ENCODE data around the gene NFIC. TPM values are rescaled to one million over a fixed set of nuclear protein-coding genes. Genes with fewer than 3 reads are reported as not detected.
"Not testable (repeated sequence)": the region's sequence is repeated elsewhere in the genome, so short reads cannot be mapped to it uniquely, and the experiment has no call there.

Gene NFIC
- total RNA-seq, 1 donor from 2014 or later: 8.4 TPM

- peak overlapping the region; percentile 39 to 83 (median 74) for H3K9ac ChIP-seq (ENCODE audit: low read depth in 1 of 3, low read length in 3 of 3)
- H3K9me3 ChIP-seq (ENCODE audit: control insufficient read depth in 3 of 3, low read length in 3 of 3): no peaks in the 10 kb centered on the region
- no peaks in the 10 kb centered on the region for H3K27me3 ChIP-seq (ENCODE audit: control insufficient read depth in 3 of 3, insufficient read depth in 3 of 3, low read length in 3 of 3)
- peaks cover 31 to 45% (median 35%) of the 10 kb centered on the region in 3 donors for H3K4me1 ChIP-seq (ENCODE audit: control insufficient read depth in 3 of 3, insufficient read depth in 3 of 3, low read length in 3 of 3)
- peak overlapping the region; percentile 62 to 75 (median 66) for H3K4me3 ChIP-seq (ENCODE audit: low read length in 3 of 3)
- H3K36me3 ChIP-seq (ENCODE audit: control insufficient read depth in 3 of 3, insufficient read depth in 3 of 3, low read length in 3 of 3): peaks cover 30 to 39% (median 33%) of the 10 kb centered on the region in 3 donors
- peak overlapping the region; percentile 85 for H3K27ac ChIP-seq (ENCODE audit: low read depth, low read length)
Measured at GRCh38 chr19:3434630-3435553, 68.5 kb downstream of the NFIC start.

DNA sequence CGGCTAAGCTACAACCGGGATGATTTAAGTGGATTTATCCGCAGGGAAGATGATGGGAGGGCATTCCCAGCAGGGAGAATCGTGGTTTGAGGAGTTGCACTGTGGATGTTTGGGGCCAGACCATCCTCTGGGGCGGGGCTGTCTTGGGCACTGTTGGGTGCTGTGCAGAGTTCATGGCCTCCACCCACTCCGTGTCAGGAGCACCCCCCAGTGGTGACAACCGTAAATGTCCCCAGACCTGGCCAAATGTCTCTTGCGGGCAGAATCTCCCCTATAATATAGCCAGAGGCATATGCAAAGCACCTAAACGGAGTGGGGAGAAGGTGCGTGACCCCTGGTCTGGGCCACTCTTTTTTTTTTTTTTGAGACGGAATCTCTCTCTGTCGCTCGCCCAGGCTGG lies 73.7 kb downstream of the NFIC start:
- Histone ChIP-seq H3K4me3 (ENCODE audit: low read length in 3 of 3) (no peak overlapping the region), H3K4me1 (ENCODE audit: control insufficient read depth in 3 of 3, insufficient read depth in 3 of 3, low read length in 3 of 3) (peaks cover 34 to 48% (median 47%) of the 10 kb centered on the region in 3 donors), H3K9me3 (ENCODE audit: control insufficient read depth in 3 of 3, low read length in 3 of 3) (no peaks in the 10 kb centered on the region), H3K27me3 (ENCODE audit: control insufficient read depth in 3 of 3, insufficient read depth in 3 of 3, low read length in 3 of 3) (no peaks in the 10 kb centered on the region), H3K27ac (ENCODE audit: low read depth, low read length) (no peak overlapping the region), H3K36me3 (ENCODE audit: control insufficient read depth in 3 of 3, insufficient read depth in 3 of 3, low read length in 3 of 3) (peaks cover 19 to 31% (median 20%) of the 10 kb centered on the region in 3 donors), H3K9ac (ENCODE audit: low read depth in 1 of 3, low read length in 3 of 3) (peak overlapping the region in 1 of 3 donors; percentile 16)

GRCh38 chr19:3441089-3441985 lies 75.0 kb downstream of the NFIC start:
- Histone ChIP-seq H3K36me3 (ENCODE audit: control insufficient read depth in 3 of 3, insufficient read depth in 3 of 3, low read length in 3 of 3) (peaks cover 25 to 40% (median 29%) of the 10 kb centered on the region in 3 donors), H3K4me1 (ENCODE audit: control insufficient read depth in 3 of 3, insufficient read depth in 3 of 3, low read length in 3 of 3) (peaks cover 35 to 50% (median 48%) of the 10 kb centered on the region in 3 donors), H3K27me3 (ENCODE audit: control insufficient read depth in 3 of 3, insufficient read depth in 3 of 3, low read length in 3 of 3) (no peaks in the 10 kb centered on the region), H3K27ac (ENCODE audit: low read depth, low read length) (peak overlapping the region; percentile 40), H3K9ac (ENCODE audit: low read depth in 1 of 3, low read length in 3 of 3) (peak overlapping the region in 2 of 3 donors; percentile 38 to 70), H3K4me3 (ENCODE audit: low read length in 3 of 3) (no peak overlapping the region), H3K9me3 (ENCODE audit: control insufficient read depth in 3 of 3, low read length in 3 of 3) (no peaks in the 10 kb centered on the region)

GRCh38 chr19:3441986-3442329 lies 75.6 kb downstream of the NFIC start:
- H3K27me3 ChIP-seq (ENCODE audit: control insufficient read depth in 3 of 3, insufficient read depth in 3 of 3, low read length in 3 of 3): no peaks in the 10 kb centered on the region
- peak overlapping the region; percentile 40 for H3K27ac ChIP-seq (ENCODE audit: low read depth, low read length)

DNA sequence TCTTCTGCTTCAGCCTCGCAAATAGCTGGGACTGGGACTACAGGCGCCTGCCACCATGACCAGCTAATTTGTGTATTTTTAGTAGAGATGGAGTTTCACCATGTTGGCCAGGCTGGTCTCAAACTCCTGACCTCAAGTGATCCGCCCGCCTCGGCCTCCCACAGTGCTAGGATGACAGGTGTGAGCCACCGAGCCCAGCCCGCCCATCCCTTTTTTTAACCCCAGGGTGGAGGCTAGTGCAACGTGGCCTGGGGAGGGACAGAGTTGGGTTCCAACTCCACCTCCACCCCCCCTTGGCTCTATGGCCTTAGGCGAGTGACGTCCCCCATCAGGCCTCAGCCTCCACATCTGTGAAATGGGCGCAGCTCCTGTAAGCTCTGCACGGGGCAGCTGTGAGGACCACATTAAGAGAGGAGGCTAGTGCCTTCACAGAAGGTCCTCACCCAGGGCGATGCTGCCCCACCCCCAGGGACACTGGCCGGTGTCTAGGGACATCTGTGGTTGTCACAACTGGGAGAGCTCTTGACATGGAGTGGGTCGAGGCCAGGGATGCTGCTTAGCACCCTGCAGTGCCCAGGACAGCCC lies 76.2 kb downstream of the NFIC start:
- no peaks in the 10 kb centered on the region for H3K27me3 ChIP-seq (ENCODE audit: control insufficient read depth in 3 of 3, insufficient read depth in 3 of 3, low read length in 3 of 3)
- H3K9me3 ChIP-seq (ENCODE audit: control insufficient read depth in 3 of 3, low read length in 3 of 3): no peaks in the 10 kb centered on the region
- H3K4me3 ChIP-seq (ENCODE audit: low read length in 3 of 3): no peak overlapping the region
- peak overlapping the region; percentile 40 for H3K27ac ChIP-seq (ENCODE audit: low read depth, low read length)
- peaks cover 35 to 50% (median 48%) of the 10 kb centered on the region in 3 donors for H3K4me1 ChIP-seq (ENCODE audit: control insufficient read depth in 3 of 3, insufficient read depth in 3 of 3, low read length in 3 of 3)
- peak overlapping the region in 1 of 3 donors; percentile 70 for H3K9ac ChIP-seq (ENCODE audit: low read depth in 1 of 3, low read length in 3 of 3)
- H3K36me3 ChIP-seq (ENCODE audit: control insufficient read depth in 3 of 3, insufficient read depth in 3 of 3, low read length in 3 of 3): peaks cover 23 to 40% (median 26%) of the 10 kb centered on the region in 3 donors

More at GRCh38 chr19:3441986-3442329, 75.6 kb downstream of the NFIC start:
- no peak overlapping the region for H3K4me3 ChIP-seq (ENCODE audit: low read length in 3 of 3)
- peaks cover 23 to 40% (median 26%) of the 10 kb centered on the region in 3 donors for H3K36me3 ChIP-seq (ENCODE audit: control insufficient read depth in 3 of 3, insufficient read depth in 3 of 3, low read length in 3 of 3)
- peaks cover 35 to 50% (median 48%) of the 10 kb centered on the region in 3 donors for H3K4me1 ChIP-seq (ENCODE audit: control insufficient read depth in 3 of 3, insufficient read depth in 3 of 3, low read length in 3 of 3)
- peak overlapping the region in 2 of 3 donors; percentile 38 to 70 for H3K9ac ChIP-seq (ENCODE audit: low read depth in 1 of 3, low read length in 3 of 3)
- H3K9me3 ChIP-seq (ENCODE audit: control insufficient read depth in 3 of 3, low read length in 3 of 3): no peaks in the 10 kb centered on the region

DNA sequence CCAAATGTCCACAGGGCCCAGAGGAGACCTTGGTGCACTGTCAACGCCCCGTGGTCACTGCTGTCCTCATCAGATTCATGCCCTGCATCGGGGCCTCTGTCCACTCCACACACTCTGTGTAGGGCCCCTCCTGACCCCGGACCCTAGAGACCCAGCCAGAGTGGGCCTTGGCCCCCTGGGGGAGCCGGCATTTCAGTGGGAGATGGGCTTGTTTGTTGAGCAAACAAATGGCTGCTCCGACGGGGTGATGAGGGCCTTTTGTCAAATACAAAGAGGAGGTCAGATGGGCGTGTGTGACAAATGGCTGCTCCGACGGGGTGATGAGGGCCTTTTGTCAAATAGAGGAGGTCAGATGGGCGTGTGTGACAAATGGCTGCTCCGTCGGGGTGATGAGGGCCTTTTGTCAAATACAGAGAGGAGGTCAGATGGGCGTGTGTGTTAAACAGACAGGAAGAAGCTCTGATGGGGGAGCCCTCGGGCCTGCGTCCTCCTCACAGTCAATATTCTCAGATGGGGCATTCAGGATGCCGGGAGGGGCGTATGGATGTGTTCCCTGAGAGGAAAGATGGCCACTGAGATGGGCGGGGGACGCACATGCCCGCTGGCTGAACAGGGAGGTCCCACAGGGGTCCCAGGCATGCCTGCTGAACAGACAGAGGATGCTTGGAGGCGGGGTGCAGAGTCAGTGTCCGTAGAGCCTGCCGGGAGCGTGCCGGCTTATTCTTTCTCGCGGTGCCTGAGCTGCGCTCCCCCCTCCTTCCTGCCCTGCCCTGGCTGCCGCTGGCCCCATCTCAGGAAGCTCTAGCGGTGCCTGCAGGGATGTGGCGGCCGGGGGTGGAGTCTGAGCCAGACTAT lies 77.7 kb downstream of the NFIC start:
- no peaks in the 10 kb centered on the region for H3K27me3 ChIP-seq (ENCODE audit: control insufficient read depth in 3 of 3, insufficient read depth in 3 of 3, low read length in 3 of 3)
- H3K4me1 ChIP-seq (ENCODE audit: control insufficient read depth in 3 of 3, insufficient read depth in 3 of 3, low read length in 3 of 3): peaks cover 35 to 50% (median 48%) of the 10 kb centered on the region in 3 donors
- H3K9ac ChIP-seq (ENCODE audit: low read depth in 1 of 3, low read length in 3 of 3): peak overlapping the region in 1 of 3 donors; percentile 50
- H3K4me3 ChIP-seq (ENCODE audit: low read length in 3 of 3): peak overlapping the region in 1 of 3 donors; percentile 35
- peaks cover 24 to 37% (median 26%) of the 10 kb centered on the region in 3 donors for H3K36me3 ChIP-seq (ENCODE audit: control insufficient read depth in 3 of 3, insufficient read depth in 3 of 3, low read length in 3 of 3)
- no peaks in the 10 kb centered on the region for H3K9me3 ChIP-seq (ENCODE audit: control insufficient read depth in 3 of 3, low read length in 3 of 3)
- no peak overlapping the region for H3K27ac ChIP-seq (ENCODE audit: low read depth, low read length)

- peaks cover 35 to 50% (median 48%) of the 10 kb centered on the region in 3 donors for H3K4me1 ChIP-seq (ENCODE audit: control insufficient read depth in 3 of 3, insufficient read depth in 3 of 3, low read length in 3 of 3)
- no peaks in the 10 kb centered on the region for H3K9me3 ChIP-seq (ENCODE audit: control insufficient read depth in 3 of 3, low read length in 3 of 3)
- peak overlapping the region in 1 of 3 donors; percentile 50 for H3K9ac ChIP-seq (ENCODE audit: low read depth in 1 of 3, low read length in 3 of 3)
- no peak overlapping the region for H3K27ac ChIP-seq (ENCODE audit: low read depth, low read length)
- peaks cover 28 to 40% (median 28%) of the 10 kb centered on the region in 3 donors for H3K36me3 ChIP-seq (ENCODE audit: control insufficient read depth in 3 of 3, insufficient read depth in 3 of 3, low read length in 3 of 3)
- peak overlapping the region in 1 of 3 donors; percentile 35 for H3K4me3 ChIP-seq (ENCODE audit: low read length in 3 of 3)
- H3K27me3 ChIP-seq (ENCODE audit: control insufficient read depth in 3 of 3, insufficient read depth in 3 of 3, low read length in 3 of 3): no peaks in the 10 kb centered on the region
Measured at GRCh38 chr19:3444695-3445234, 78.4 kb downstream of the NFIC start.

DNA sequence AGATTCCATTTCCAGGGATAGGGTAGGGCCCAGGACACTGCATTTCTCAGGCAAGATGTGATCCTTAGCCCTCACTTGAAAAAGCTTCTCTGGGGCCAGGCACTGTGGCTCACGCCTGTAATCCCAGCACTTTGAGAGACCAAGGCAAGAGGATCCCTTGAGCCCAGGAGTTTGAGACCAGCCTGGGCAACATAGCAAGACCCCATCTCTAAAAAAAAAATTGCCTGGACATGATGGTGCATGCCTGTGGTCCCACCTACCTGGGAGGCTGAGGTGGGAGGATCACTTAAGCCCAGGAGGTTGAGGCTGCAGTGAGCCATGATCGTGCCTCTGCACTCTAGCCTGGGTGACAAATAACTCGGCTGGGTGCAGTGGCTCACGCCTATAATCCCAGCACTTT lies 80.3 kb downstream of the NFIC start:
- Histone ChIP-seq H3K4me1 (ENCODE audit: control insufficient read depth in 3 of 3, insufficient read depth in 3 of 3, low read length in 3 of 3) (peaks cover 35 to 49% (median 45%) of the 10 kb centered on the region in 3 donors), H3K36me3 (ENCODE audit: control insufficient read depth in 3 of 3, insufficient read depth in 3 of 3, low read length in 3 of 3) (peaks cover 28 to 42% (median 33%) of the 10 kb centered on the region in 3 donors)
- H3K9ac ChIP-seq (ENCODE audit: low read depth in 1 of 3, low read length in 3 of 3); H3K9me3 ChIP-seq (ENCODE audit: control insufficient read depth in 3 of 3, low read length in 3 of 3); H3K4me3 ChIP-seq (ENCODE audit: low read length in 3 of 3); H3K27me3 ChIP-seq (ENCODE audit: control insufficient read depth in 3 of 3, insufficient read depth in 3 of 3, low read length in 3 of 3); H3K27ac ChIP-seq (ENCODE audit: low read depth, low read length): not testable (repeated sequence)
